Osteocyte (in vitro differentiated cells): Measurements from ENCODE around the gene C22orf39. TPM values are rescaled to one million over a fixed set of nuclear protein-coding genes. Genes with fewer than 3 reads are reported as not detected.

Experiments used
- DNase-seq: peaks from one replicate; pipeline ENCODE4 v3.0.0; 2021; ENCODE audit warnings: mixed read lengths; ENCODE audit not compliant: unreplicated experiment; ENCODE audit errors: extremely low spot score
- H3K27ac Mint-ChIP-seq: one replicate; pipeline ENCODE4 v1.8.0; 2021; ENCODE audit warnings: mild to moderate bottlenecking, mixed read lengths; ENCODE audit not compliant: unreplicated experiment
- H3K27me3 Mint-ChIP-seq: one replicate; pipeline ENCODE4 v1.8.0; 2021; ENCODE audit warnings: mixed read lengths; ENCODE audit not compliant: unreplicated experiment
- H3K36me3 Mint-ChIP-seq: one replicate; pipeline ENCODE4 v1.8.0; 2021; ENCODE audit warnings: mixed read lengths; ENCODE audit not compliant: unreplicated experiment
- H3K4me1 Mint-ChIP-seq: one replicate; pipeline ENCODE4 v1.8.0; 2021; ENCODE audit warnings: mixed read lengths; ENCODE audit not compliant: unreplicated experiment
- H3K4me3 Mint-ChIP-seq: one replicate; pipeline ENCODE4 v1.8.0; 2021; ENCODE audit warnings: mild to moderate bottlenecking, moderate library complexity, mixed read lengths; ENCODE audit not compliant: unreplicated experiment
- H3K9me3 Mint-ChIP-seq: one replicate; pipeline ENCODE4 v1.8.0; 2021; ENCODE audit warnings: mixed read lengths; ENCODE audit not compliant: unreplicated experiment
- total RNA-seq: library from RNA; stranded (reverse); gene quantifications from 2 replicates; pipeline ENCODE4 v1.2.1, GENCODE V29; 2021
- TF ChIP-seq, protein P1 (sequence below): fragments of 200-600 bp; sonication (generic); IDR thresholded peaks from 2 replicates; pipeline ENCODE4 v1.5.0; 2021; ENCODE audit warnings: antibody characterized with exemption, mild to moderate bottlenecking, moderate library complexity

Gene C22orf39
- total RNA-seq, 1 donor from 2014 or later: 30.1 TPM

DNA sequence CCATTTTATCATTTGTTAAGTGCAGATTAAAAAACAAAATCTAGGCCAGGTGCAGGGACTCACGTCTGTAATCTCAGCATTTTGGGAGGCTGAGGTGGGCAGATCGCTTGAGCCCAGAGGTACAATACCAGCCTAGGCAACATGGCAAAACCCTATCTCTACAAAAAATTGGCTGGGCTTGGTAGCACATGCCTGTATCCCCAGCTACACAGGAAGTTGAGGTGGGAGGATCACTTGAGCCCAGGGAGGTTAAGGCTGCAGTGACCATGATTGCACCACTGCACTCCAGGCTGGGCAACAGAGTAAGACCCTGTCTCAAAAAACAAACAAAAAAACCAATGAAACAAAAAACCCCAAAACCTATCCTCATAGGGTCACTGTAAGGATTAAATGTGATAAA lies 48.9 kb downstream of the C22orf39 start:
- no peaks in the 10 kb centered on the region for H3K27me3 Mint-ChIP-seq
- H3K9me3 Mint-ChIP-seq: no peaks in the 10 kb centered on the region
- TF ChIP-seq, protein P1, sequence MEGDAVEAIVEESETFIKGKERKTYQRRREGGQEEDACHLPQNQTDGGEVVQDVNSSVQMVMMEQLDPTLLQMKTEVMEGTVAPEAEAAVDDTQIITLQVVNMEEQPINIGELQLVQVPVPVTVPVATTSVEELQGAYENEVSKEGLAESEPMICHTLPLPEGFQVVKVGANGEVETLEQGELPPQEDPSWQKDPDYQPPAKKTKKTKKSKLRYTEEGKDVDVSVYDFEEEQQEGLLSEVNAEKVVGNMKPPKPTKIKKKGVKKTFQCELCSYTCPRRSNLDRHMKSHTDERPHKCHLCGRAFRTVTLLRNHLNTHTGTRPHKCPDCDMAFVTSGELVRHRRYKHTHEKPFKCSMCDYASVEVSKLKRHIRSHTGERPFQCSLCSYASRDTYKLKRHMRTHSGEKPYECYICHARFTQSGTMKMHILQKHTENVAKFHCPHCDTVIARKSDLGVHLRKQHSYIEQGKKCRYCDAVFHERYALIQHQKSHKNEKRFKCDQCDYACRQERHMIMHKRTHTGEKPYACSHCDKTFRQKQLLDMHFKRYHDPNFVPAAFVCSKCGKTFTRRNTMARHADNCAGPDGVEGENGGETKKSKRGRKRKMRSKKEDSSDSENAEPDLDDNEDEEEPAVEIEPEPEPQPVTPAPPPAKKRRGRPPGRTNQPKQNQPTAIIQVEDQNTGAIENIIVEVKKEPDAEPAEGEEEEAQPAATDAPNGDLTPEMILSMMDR: no peak
- H3K27ac Mint-ChIP-seq: peak overlapping the region; percentile 31
- no peak overlapping the region for H3K4me3 Mint-ChIP-seq
- no peak for DNase-seq
- peaks cover 1% of the 10 kb centered on the region for H3K4me1 Mint-ChIP-seq
- H3K36me3 Mint-ChIP-seq: peaks cover 25% of the 10 kb centered on the region

DNA sequence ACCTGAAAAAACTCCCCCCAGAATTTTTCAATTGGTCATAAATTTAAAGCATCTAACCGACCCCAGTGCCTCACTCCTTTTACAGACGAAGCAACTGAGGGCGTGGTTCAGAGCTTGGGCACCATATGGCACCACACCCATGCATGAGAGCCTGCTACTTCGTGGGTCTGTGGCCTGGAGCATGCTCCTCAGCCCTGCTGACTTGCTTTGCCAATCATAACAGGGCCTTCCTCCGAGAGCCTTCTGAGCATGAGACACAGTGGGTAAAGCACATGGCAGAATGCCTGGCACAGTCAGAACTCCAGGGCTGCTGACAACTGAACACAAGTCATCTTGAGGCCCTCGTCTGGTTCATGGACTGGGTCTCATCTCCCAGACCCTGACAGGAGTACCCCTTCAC lies 49.3 kb downstream of the C22orf39 start:
- Mint-ChIP-seq H3K27me3 (no peaks in the 10 kb centered on the region), H3K4me1 (no peaks in the 10 kb centered on the region), H3K9me3 (no peaks in the 10 kb centered on the region), H3K4me3 (no peak overlapping the region), H3K27ac (no peak overlapping the region), H3K36me3 (peaks cover 26% of the 10 kb centered on the region)
- TF ChIP-seq, protein P1: no peak
- DNase-seq: no peak

DNA sequence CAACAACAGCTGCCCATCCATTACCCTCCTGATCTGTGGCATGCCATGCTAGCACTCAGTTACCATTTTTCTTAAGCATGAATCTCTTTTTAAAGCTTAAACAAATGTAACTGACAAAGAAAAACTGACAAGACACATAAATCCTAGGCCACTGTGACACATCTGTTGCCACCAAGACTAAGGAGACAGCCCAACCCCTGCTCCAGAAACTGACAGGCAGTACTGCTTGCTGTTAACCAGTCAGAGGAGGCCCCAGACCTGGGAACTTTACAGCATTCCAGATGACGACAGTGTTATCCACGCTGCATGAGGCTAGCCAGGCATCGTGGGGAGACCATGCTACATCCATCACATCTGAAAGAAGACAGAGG lies 49.8 kb downstream of the C22orf39 start:
- Mint-ChIP-seq H3K9me3 (no peaks in the 10 kb centered on the region), H3K27ac (no peak overlapping the region), H3K27me3 (no peaks in the 10 kb centered on the region), H3K36me3 (peaks cover 26% of the 10 kb centered on the region), H3K4me1 (no peaks in the 10 kb centered on the region), H3K4me3 (no peak overlapping the region)
- TF ChIP-seq, protein P1: no peak
- no peak for DNase-seq

DNA sequence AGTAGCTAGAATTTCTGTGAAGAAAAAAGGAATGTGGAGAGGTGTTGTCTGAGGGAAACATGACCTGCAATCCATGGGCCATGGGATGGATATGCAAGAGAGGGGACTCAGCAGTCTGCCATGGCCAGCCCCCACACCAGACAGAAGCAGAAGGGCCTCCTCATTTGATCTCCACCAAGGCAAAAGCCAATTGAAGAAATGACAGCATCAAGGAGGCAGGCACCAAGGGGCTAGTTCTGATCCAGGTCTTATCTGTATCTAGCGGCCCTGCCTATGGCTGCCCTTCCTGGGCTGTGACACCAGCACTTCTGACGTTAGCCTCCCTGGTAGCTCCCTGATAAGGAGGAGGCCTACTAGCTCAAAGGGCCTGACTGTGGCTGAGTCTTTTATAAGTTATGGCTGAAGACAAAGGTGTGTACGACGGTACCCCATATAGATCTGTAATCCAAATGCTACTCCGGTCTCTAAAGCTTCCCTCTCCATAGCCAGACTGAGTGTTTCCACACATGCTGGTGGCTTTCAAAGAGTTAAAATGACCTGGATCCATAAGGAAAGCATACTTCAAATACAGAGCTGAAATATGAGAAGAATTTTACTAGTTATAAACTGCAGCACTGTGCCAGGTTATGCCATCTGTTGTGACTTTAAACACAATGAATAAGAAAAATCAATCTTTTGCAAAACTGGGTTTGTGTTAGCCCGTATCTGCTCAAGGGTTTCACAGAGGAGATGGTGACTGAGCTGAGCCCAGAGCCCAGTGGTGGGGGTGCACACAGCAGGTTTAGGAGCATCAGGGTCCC lies 50.4 kb downstream of the C22orf39 start:
- Mint-ChIP-seq H3K9me3 (no peaks in the 10 kb centered on the region), H3K27me3 (no peaks in the 10 kb centered on the region), H3K36me3 (peaks cover 26% of the 10 kb centered on the region), H3K4me1 (no peaks in the 10 kb centered on the region), H3K27ac (no peak overlapping the region), H3K4me3 (no peak overlapping the region)
- TF ChIP-seq, protein P1: no peak
- no peak for DNase-seq

DNA sequence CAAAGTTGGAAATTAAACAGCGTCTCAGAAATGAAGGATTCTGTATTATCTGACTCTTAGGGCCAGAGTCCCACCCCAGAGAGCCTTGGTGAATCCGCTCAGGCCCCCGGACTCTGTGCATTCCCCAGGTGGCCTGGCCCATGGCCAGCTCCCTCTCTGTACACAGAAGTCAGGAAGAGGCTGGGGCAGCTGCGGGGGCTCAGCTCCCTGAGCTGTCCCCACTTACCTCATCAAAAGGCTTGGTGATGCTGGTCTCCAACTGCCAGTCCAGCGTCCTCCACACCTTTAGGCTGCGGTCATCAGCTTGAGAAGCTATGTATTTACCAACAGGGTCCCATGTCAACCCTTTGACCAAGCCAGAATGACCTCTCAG lies 51.0 kb downstream of the C22orf39 start:
- TF ChIP-seq, protein P1: no peak
- DNase-seq: no peak
- Mint-ChIP-seq H3K4me1 (no peaks in the 10 kb centered on the region), H3K9me3 (no peaks in the 10 kb centered on the region), H3K27me3 (no peaks in the 10 kb centered on the region), H3K4me3 (no peak overlapping the region), H3K27ac (no peak overlapping the region), H3K36me3 (peaks cover 23% of the 10 kb centered on the region)
